Measurements from ENCODE around the gene CLSTN2.

DNA sequence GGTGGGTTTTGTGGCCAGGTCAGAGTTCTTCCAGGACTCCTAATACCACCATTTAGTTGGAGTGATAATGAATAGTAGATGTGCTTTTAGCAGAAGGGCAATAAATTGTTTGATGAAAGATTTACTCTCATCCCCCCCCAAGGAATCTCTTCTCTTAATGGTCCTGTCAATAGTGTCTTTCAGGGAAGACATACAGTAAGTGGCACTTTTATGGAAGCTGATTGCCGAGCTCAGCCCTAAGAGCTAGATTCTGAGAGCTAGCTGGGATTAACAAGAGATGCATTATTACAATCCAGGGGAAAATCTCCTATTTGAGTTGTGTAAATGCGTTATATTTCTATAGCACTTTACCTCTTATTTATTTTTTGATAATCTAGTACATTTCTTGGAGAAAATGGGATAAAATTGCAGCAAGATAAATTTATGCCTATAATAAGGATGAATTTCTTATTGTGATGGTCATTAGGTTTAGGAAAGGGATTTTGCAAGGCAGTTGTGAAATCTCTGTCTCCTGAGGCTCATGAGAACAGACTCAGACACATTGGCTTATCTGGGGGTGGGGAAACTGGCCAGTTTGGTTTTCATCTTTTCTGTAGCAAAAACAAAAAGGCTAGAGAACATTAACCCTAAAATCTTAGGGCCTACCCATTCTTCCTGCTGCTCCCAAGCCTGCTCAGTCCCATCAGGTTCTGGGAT lies 41.6 kb upstream of the CLSTN2 start:
- TF ChIP-seq, protein P1, sequence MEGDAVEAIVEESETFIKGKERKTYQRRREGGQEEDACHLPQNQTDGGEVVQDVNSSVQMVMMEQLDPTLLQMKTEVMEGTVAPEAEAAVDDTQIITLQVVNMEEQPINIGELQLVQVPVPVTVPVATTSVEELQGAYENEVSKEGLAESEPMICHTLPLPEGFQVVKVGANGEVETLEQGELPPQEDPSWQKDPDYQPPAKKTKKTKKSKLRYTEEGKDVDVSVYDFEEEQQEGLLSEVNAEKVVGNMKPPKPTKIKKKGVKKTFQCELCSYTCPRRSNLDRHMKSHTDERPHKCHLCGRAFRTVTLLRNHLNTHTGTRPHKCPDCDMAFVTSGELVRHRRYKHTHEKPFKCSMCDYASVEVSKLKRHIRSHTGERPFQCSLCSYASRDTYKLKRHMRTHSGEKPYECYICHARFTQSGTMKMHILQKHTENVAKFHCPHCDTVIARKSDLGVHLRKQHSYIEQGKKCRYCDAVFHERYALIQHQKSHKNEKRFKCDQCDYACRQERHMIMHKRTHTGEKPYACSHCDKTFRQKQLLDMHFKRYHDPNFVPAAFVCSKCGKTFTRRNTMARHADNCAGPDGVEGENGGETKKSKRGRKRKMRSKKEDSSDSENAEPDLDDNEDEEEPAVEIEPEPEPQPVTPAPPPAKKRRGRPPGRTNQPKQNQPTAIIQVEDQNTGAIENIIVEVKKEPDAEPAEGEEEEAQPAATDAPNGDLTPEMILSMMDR (IDR thresholded peaks at IDR 0.05) = no peak
- no peak for TF ChIP-seq POLR2A (IDR thresholded peaks at IDR 0.05)
